Activated gamma-delta T cell treated with Interleukin-2 at 50 U/mL for 16 hours (primary cell): Measurements from ENCODE around the gene PTPRC.

Experiments used
- DNase-seq: peaks from one replicate; pipeline ENCODE4 v3.0.0-alpha.2; 2020

PTPRC gene

GRCh38 chr1:198771563-198772153, 132.8 kb downstream of the PTPRC start:
- DNase-seq: no peak

GRCh38 chr1:198772626-198773025, 133.8 kb downstream of the PTPRC start:
- DNase-seq: no peak

- no peak for DNase-seq
Measured at GRCh38 chr1:198773030-198773429, 134.2 kb downstream of the PTPRC start.

GRCh38 chr1:198773523-198773922, 134.7 kb downstream of the PTPRC start:
- no peak for DNase-seq

GRCh38 chr1:198774421-198774820, 135.6 kb downstream of the PTPRC start:
- no peak for DNase-seq

GRCh38 chr1:198775606-198776005, 136.8 kb downstream of the PTPRC start:
- no peak for DNase-seq

GRCh38 chr1:198776602-198777029, 137.8 kb downstream of the PTPRC start:
- no peak for DNase-seq

- DNase-seq: no peak
Measured at GRCh38 chr1:198778049-198778448, 139.2 kb downstream of the PTPRC start.

- DNase-seq: no peak
Measured at GRCh38 chr1:198780376-198780775, 141.5 kb downstream of the PTPRC start.

GRCh38 chr1:198788561-198789064, 149.8 kb downstream of the PTPRC start:
- DNase-seq: peak; percentile 12

GRCh38 chr1:198793714-198794113, 154.9 kb downstream of the PTPRC start:
- no peak for DNase-seq

GRCh38 chr1:198794498-198794897, 155.7 kb downstream of the PTPRC start:
- no peak for DNase-seq

GRCh38 chr1:198797656-198798055, 158.8 kb downstream of the PTPRC start:
- no peak for DNase-seq

- no peak for DNase-seq
Measured at GRCh38 chr1:198798923-198799386, 160.1 kb downstream of the PTPRC start.

- DNase-seq: no peak
Measured at GRCh38 chr1:198805498-198806151, 166.8 kb downstream of the PTPRC start.

- no peak for DNase-seq
Measured at GRCh38 chr1:198806861-198807260, 168.0 kb downstream of the PTPRC start.
